ENCODE results near the gene SP6.

DNA sequence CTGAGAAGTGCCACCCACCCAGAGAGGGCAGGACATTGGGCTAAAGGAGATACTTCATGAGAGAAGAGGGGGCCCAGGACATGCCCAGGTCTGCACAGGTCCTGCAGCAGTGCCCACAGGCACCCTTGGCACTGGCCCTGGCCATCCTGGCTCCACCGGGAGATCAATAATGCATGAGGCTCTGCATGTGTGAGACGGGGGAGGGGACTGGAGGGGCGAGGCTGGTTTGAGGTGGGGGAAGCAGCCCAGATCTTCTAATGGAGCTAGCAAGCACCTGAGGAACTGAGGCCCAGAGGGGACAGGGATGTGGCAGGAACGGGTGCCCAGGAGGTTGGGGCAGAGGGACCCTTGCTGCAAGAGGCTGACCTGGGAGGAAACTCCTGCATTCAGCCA is 29.9 kb downstream of the SP6 start:
- TF ChIP-seq CTCF (conservative IDR thresholded peaks at IDR 0.05; ENCODE audit: low read depth, low read length) = no peak
- TF ChIP-seq RAD21 (IDR thresholded peaks at IDR 0.05; ENCODE audit: low read length) = no peak
- no peak for TF ChIP-seq POLR2A (IDR thresholded peaks at IDR 0.05; ENCODE audit: low read depth, low read length)
- TF ChIP-seq MAFK (IDR thresholded peaks at IDR 0.05; ENCODE audit: low read depth, low read length) = no peak
